Cerebellar cortex (tissue), 1 donor: ENCODE results near the gene MAEA.

Source experiments
- DNase-seq: peaks from one replicate; pipeline ENCODE4 v3.0.0-alpha.2; 2015; ENCODE audit warnings: low spot score

Gene MAEA

DNA sequence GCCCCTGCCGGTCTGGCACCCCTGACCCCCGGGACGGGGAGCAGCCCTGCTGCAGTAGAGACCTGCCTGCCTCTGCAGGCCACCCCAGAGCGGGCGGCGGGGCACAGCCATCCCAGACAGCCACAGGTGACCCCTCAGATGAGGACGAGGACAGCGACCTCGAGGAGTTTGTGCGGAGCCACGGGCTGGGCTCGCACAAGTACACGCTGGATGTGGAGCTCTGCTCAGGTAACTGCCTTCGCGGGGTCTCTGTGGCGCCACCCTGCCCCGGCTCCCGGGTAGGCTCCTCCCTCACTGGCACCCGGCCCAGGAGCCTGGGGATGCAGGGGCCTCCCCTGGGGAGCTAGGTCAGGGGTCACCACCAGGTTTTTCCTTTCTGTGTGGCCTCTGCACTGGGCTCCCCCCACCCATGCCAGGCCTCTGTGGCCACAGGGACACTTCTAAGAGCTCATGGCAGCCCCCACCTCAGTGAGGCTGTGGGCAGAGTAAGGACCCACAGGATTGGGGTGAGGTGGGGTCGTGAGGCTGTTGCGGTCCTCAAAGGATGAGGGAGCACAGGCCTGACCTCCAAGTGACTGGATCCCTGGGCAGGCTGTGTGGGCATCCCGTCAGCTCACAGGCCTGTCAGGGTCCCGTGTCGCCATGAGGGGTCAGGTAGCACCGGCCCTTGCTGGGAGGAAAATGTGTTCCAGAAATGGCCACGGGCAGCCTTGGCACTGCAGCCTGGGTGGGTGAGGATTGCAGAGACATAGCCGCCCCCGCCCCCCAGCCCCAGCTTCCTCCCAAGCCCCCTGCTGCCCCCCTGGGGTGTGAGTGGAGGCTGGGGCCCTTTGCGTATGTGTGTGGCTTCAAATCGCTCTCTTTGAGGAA lies 63.7 kb downstream of the MAEA start:
- no peak for DNase-seq

DNA sequence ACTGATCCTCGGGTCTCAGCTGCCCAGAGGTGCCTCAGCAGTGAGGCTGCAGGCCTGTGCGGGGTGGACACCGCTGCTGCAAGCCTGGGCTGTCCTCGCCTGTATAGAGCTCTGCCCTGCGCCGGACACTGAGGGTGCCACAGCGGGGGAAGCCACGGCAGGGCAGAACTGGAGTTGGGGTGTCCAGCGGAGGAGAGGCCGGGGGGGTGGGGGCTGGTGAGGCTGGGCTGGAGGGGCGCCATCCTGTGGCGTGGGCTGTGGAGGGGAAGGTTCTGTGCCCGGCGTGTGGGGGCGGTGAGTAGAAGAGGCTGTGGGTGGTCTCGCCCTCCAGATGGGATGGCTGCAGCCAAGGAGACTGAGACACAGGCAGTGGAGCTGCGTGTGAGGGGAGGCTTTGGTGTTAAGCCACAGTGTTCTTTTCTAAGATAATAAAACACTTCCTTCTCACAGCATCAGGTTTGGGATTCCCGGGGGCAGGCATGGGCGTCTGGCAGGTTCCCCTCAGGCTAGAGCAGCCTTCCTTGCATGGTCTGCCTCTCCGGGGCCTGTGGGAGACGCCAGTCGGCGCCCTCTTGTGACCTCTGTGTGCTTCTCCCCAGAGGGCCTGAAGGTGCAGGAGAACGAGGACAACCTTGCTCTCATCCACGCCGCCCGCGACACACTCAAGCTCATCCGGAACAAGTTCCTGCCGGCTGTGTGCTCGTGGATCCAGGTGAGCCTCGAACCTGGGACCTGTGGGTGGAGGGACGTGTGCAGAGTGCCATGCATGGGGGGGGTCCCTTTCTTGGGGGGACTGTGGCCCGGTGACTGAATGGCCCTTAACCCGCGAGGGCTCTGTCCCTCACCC lies 64.7 kb downstream of the MAEA start:
- no peak for DNase-seq

DNA sequence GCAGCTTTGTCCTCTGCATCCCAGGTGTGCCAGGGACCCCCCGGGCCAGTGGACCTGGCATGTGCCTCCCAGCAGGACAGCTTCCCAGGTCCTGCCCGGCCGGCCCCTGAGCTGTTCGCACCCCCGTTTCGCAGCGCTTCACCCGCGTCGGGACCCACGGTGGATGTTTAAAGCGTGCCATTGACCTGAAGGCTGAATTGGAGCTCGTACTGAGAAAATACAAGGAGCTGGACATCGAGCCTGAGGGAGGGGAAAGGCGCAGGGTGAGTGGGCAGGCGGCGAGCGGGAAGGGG lies 65.2 kb downstream of the MAEA start:
- DNase-seq, result no peak

DNA sequence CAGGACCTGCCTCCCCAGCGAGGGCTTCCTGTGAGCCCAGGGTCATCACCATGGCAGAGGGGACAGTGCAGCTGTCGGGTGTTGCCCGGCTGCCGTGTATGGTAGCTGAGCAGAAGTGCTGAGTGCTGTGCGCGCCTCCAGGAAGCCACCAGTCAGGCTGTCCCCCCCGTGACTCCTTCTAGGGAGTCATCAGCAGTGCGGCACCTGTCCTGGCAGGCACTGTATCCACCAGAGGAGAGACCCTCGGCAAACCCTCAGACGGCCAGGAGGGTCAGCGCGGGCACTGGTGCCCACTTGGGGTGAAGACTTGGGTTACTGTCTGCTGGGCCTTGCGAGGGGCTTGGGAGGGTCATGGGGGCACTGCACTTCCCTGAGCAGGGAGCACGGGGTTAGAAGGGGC lies 65.7 kb downstream of the MAEA start:
- DNase-seq, result no peak

DNA sequence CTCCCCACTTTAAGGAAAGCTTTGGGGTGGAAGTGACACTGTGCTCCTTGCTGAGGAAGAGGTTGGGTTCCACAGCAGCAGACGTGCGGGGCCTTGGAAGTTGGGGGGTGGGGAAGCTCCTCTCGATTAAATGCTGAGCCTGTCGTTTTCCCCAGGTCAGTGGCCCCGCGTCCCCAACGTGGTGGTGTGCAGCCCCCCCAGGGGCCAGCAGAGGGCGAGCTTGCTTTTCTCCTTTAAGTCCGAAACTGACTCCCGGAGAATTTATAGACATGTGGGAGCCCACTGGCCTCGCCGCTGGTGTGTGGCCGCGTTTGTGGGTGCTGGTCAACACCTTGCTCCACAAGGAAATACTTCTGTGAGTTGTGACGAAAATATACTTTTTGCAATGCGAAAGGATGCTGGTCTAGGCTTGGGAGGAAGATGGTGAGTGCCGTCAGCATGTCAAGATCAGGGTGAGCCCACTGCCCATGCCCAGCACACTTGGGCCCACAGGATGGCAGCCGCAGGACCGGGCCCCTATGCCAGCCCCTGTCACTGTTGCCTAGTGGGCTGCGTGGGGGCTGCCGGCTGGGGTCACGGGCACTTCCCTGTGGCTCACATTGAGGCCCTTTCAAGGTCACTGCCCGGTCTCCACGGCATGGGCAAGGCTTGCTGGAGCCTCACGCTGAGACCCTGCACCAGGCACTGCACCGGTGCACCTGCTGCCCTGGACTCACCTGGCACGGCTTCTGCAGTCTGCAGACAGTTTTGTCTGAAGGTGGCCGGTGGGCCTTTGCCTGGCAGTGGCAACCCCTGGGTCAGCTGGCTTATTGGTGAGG lies 66.7 kb downstream of the MAEA start:
- DNase-seq, result peak; percentile 79

DNA sequence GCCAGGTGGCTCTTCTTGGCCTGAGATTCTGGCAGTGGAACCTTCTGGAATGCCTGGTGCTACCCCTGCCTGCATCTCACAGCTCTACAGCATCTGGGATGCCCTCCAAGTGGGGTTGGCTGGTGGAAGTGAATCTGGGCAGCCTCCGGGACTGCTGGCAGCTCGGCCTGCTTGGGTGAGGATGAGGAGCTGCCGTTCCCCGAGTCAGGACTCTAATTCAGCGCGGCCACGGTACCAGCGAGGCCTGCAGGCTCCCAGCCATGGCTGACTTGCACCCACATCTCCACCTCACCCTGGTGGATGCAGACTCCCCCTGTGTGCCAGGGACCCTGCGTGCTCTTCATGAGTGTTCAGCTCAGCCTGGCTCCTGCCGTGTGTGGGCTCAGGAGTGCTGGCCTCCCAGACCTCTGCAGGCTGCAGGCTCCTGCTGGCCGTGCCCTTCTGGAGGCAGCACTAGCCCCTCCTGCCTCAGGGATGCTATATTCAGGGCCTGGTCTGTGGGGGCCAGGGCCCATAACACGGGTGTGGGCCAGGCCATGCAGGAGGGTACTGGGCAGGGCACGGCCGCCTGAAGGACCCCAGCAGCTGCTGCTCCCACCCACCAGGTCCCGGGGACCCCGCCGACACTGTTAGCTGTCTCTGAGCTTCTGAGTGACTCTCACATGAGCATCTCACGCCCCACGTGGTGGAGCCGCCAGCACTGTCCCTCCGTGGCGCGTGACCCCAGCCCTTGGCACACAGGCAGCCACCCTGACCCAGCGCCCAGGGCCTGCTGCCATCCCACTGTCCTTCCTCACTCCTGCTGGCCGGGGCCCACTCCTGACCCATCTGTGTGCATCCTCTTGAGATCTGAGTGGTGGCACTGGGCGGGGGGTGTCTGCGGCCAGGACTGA lies 67.9 kb downstream of the MAEA start:
- peak; percentile 74 for DNase-seq

DNA sequence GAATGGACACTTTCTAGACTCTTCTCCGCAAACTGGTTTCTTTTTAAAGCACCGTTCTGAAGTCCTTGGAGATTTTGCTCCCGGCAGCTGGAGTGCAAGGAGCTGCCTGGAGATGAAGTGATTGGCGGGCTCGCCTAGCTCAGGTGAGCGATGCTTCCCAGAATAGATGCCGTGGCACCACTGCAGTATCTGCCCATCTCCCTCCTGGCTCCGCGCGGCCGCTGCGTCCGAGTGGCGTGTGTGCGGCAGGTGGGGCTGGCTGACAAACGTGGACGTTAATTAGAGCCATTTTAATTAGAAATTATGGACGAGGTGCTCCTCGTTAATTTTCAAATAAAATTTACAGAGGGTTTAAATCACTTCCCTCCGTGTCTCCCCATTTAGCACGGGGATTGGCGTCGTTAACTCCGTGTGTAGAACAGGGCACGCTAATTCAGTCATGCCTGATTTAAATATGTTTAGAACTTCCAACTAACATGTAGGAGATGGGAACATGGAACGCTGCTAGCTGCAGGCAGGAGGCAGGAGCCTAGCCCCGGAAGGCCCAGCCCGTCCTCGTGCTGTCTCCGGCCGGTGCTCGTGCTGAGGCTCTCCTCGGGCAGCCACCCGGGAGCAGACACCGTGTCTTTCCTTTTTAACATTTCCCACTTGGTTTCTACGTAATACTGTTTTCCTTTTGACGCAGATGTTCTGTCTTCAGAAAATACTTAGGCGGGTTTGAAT lies 68.9 kb downstream of the MAEA start:
- DNase-seq, result no peak

DNA sequence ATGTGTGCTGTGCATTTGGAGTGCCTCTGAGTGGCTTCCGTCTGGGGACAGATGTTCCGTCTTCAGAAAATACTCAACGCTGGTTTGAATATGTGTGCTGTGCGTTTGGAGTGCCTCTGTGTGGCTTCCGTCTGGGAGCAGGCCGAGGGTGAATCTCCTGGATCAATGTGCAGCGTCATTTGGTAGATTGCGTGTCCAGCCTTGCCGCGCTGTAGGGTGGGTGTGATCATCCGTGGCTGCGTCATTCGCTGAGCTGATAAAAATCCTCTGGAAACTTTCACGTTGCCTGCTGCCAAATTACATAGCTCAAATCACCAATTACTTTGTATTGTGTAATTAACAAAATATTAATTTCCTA lies 69.4 kb downstream of the MAEA start:
- DNase-seq, result no peak

DNA sequence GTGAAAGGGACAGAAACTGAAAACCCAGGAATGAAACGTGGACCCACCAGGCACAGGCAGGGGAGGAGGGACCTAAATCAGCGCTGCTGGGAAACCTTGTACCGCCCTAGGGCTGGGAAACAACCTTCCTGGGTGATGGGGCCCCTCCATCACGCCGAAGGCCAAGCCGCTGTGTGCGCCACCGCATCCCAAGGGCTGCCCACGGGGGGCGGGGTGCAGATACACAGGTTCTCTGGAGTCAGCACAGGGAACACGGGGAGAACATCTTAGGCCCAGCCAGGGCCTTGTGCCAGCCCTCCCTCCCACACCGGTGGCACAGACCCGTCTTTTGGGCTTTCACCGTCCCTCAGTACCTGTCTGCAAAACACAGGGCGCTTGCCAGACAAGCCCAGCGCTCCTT lies 70.3 kb downstream of the MAEA start:
- no peak for DNase-seq

DNA sequence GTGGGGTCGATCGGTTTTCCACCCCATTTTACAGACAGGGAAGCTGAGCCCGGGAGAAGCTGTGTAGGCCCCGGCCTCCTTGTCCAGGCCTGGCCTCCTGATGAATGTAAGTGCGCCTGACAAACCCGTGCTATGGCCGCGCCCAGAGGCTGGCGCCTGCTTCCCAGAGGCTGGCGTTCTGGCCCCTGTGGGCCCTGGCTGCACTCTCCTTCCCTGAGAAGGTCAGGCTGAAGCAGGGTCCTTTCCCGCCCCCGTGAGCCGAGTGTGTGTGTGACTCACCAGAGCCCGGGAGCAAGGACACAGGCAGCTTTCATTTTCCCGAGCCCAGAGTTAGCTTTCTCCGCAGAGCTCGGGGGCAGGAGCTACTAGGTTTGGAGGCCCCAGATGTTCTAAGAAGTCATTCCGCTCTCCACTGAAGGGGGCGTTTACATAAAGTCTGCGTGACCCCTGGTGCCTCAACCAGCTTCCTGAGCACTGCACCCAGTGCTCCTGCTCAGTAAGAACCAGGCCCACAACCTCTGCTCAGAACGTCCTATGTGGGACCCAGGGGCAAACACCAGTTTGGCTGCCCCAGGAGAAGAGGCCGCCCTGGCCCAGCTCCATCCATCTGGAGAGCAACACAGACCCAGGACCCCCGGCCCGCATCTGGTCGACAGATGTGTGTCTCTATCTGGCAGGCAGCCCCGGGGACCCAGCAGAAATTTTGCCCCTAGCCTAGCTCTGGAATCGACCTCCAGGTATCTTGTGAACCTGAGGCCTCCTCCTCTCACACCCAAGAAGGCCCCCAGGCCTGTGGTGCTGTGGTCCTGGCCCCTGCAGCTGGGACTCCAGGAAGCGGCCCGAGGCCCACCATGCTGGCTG lies 71.0 kb downstream of the MAEA start:
- DNase-seq, result no peak

DNA sequence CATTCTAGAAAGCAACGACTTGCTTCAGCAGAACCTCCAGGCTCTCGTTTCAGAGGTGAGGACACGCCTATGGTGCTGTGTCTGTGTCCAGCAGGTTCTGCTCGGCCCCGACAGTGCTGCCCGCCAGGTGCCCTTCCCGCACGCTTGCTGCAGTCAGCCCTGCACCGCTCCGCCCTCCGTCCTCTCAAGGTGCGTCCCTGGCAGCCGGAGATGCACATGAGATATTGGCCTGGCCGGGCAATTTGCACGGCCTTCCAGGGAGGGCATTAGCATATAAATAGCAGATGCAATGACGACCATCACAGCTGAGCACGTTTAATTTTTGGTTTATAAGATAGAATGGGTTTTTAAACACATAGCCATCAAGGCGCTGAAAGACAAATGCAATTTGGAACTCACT lies 71.7 kb downstream of the MAEA start:
- no peak for DNase-seq

DNA sequence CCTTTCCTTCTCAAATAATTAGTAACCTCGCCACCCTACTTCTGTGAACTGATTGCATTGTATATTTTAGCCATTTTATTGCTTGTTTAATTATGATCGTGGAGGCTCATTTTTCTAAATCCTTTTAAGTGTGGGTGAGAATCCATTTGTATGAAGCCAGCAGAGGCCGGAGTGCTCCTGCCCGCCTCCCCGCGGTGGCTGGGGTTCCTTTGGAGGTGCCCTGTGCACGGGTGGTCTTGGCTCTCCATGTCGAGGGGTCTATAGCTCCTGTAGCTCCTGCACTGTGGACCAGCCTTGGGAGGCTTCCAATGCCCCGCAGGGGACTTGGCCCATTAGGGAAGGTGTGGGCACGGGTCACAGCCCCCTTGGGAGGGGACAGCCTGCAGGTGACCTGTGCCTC lies 72.4 kb downstream of the MAEA start:
- no peak for DNase-seq

DNA sequence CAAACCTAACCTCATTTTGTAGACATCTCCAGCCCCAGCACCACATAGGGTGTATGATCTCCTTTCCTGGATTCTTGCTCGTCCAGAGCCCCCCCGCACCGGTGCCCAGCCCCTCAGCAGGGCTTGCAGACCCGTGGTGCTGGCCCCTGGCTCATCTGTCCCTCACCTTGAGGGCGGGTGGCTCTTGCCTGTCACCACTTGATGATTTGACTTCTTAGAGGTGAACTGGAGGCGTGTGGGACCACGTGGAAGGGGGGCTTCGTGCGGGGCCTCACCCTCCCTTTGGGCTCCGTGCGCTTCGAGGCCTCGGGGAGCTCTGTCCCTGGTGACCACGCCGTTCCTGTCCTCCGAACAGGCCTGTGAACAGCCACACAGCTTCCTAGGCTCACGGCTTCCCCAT lies 72.8 kb downstream of the MAEA start:
- no peak for DNase-seq

DNA sequence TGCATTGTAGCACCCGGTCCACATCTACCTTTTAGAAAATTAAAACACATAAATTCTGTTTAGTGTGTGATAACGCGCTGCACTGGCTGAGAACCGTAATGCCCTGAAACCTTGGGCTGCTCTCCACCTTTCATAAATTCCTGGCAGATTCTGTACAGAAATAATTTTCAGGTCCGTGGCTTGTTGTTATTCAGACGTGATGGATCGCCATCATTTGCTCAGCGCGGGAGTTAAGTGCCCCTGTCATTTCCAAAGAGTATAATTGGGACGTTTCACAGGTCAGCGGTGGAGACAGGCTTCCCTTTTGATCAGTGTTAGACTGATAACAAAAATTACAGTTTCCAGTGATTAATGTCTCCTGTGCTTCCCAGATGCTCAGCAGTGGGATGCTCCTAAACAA lies 73.8 kb downstream of the MAEA start:
- DNase-seq, result no peak

DNA sequence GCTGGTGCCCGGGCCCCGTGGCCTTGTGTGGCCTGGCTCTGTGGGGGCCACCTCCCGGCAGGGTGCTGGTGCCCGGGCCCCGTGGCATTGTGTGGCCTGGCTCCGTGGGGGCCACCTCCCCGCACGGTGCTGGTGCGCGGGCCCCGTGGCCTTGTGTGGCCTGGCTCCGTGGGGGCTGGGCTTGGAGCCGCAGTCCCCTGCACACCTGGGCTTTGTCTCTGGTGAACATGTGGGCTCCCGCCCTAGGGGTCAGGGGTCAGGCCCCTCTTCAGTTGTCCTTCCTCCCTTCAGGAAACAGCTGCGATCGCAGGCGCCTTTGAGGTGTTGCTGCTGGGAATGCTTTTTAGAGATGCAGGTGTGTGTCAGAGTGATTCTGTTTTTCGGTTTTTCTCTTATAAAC lies 74.5 kb downstream of the MAEA start:
- DNase-seq, result no peak

DNA sequence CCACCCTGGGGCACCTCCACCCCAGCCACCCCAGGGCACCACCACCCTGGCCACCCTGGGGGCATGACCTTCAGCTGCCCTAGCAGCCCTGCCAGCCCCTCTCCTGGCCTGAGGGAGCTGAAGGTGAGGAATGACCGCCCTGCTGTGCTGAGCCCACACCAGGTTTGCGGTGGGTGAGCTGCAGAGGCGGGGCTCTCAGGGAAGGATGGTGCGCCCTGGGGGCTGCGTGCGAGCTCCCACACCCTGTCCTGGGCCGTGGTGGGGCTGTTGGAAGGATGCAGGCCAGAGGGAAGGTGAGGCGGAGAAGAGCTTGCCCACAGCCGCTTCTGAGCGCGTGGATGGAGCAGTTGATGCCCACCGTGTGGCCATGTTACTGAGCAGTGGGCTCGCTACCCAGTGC lies 75.1 kb downstream of the MAEA start:
- DNase-seq, result no peak

DNA sequence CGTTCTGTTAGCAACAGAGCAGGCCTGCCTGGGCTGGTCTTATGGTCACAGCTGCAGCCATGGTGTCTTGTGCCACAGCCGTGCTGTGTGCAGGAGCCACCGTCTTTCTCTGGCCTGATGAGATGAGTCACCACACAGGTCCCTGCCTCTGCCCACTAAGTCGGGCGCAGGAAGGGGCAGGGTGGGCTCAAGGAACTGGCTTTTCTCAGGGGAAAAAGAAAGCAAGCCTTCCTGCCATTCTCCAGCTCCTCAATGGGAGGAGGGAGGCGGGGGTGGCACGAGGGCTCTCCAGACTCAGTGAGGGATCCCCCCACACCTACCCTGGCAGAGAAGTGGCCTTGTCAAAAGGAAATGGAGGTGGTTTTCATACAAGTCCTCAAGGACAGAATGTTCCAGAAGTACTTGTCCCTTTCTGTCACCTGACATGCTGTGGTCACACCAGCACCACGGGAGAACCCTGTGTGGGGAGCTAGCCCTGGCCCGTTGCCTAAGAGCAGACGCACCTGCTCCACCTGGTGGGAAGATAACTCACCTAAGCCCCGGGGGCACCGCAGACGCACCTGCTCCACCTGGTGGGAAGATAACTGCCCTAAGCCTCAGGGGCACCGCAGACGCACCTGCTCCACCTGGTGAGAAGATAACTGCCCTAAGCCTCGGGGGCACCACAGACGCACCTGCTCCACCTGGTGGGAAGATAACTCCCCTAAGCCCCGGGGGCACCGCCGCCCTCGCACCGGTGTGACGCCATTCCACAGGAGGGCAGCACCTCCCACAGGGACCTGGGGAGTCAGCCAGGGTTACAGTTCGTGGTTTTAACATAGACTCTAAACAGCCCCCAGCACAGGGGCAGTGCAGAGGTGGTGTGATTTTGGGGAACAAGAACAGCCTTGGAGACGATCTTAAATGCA lies 75.8 kb downstream of the MAEA start:
- no peak for DNase-seq

DNA sequence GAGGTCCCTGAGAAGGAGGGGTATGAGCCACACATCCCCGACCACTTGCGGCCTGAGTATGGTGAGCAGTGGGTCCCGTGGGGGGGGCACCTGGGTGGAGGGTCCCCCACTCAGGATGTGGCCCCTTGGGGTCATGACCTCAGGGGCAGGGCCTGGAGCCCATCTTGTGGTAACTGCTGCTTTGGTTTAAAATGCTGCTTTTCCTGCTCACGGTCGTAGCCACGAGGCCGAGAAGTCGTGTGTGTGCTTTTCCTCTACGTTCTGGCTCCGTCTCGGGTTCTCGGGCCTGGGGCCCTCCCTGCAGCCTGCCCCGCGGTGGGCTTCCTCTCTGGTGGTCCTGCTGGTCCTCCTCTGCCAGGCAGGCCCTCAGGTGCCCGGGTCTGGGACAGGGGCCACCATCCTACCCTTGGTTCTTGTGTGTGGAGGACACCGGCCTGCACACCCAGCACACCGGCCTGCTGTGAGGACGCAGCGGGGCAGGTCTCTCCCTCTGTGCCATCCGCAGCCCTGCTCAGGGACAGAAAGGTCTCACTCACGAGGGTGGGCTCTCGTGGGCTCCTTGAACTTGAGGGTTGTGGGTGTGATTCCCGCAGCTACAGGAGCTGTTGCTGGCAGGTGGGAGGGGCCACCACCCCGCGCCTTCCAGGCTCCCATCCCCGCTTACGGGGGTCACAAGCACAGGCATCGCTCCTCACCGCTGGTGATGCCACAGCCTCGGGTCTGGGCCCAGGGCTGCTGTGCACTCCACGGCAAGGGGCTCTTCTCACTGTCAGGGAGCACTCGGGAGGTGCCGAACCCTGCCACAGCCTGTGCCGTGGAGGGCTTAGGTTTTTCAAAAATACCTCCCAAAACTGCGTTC lies 76.9 kb downstream of the MAEA start:
- no peak for DNase-seq
